RPMI8226 (cell line): ENCODE results near the gene ASPN.
"Not testable (repeated sequence)": the region's sequence is repeated elsewhere in the genome, so short reads cannot be mapped to it uniquely, and the experiment has no call there.

ENCODE experiments used
- DNase-seq: peaks from one replicate; pipeline ENCODE4 v3.0.0-alpha.2; 2015

The ASPN gene

GRCh38 chr9:92467041-92467440 lies 15.3 kb downstream of the ASPN start:
- DNase-seq, result no peak

GRCh38 chr9:92463984-92464383 lies 18.3 kb downstream of the ASPN start:
- DNase-seq, result no peak

GRCh38 chr9:92463387-92463786 lies 18.9 kb downstream of the ASPN start:
- DNase-seq, result no peak

GRCh38 chr9:92457576-92457975 lies 24.7 kb downstream of the ASPN start:
- no peak for DNase-seq

GRCh38 chr9:92455217-92455616 lies 27.1 kb downstream of the ASPN start:
- DNase-seq, result no peak

- DNase-seq, result no peak
Measured at GRCh38 chr9:92446536-92446935, 35.8 kb downstream of the ASPN start.

- DNase-seq, result no peak
Measured at GRCh38 chr9:92444841-92445240, 37.5 kb downstream of the ASPN start.

GRCh38 chr9:92440751-92441046 lies 41.6 kb downstream of the ASPN start:
- no peak for DNase-seq

- no peak for DNase-seq
Measured at GRCh38 chr9:92439921-92440750, 42.2 kb downstream of the ASPN start.

GRCh38 chr9:92438900-92439526 lies 43.3 kb downstream of the ASPN start:
- DNase-seq, result no peak

GRCh38 chr9:92435263-92435662 lies 47.0 kb downstream of the ASPN start:
- no peak for DNase-seq

- no peak for DNase-seq
Measured at GRCh38 chr9:92432972-92433548, 49.2 kb downstream of the ASPN start.

GRCh38 chr9:92432350-92432749 lies 50.0 kb downstream of the ASPN start:
- DNase-seq, result no peak

GRCh38 chr9:92429836-92430235 lies 52.5 kb downstream of the ASPN start:
- no peak for DNase-seq

- DNase-seq, result no peak
Measured at GRCh38 chr9:92426501-92427145, 55.7 kb downstream of the ASPN start.

- no peak for DNase-seq
Measured at GRCh38 chr9:92425474-92425873, 56.8 kb downstream of the ASPN start.

- no peak for DNase-seq
Measured at GRCh38 chr9:92424340-92424739, 58.0 kb downstream of the ASPN start, which contains the start of gene OMD. Gene OMD (minus strand): TSS chr9:92424471. CDS start chr9:92417558, 6,913 bp downstream.

- DNase-seq, result no peak
Measured at GRCh38 chr9:92423612-92424011, 58.7 kb downstream of the ASPN start.

GRCh38 chr9:92422611-92423338 lies 59.5 kb downstream of the ASPN start:
- DNase-seq, result no peak

- DNase-seq, result no peak
Measured at GRCh38 chr9:92414566-92414965, 67.7 kb downstream of the ASPN start.

GRCh38 chr9:92411157-92411556 lies 71.1 kb downstream of the ASPN start:
- DNase-seq, result not testable (repeated sequence)

- DNase-seq, result no peak
Measured at GRCh38 chr9:92408747-92409478, 73.4 kb downstream of the ASPN start.
